GM18907 (cell line): Measurements from ENCODE around the gene ARHGAP5.
"Not testable (repeated sequence)": the region's sequence is repeated elsewhere in the genome, so short reads cannot be mapped to it uniquely, and the experiment has no call there.

ENCODE experiments used
- ATAC-seq: cut with Tn5 transposase; IDR thresholded peaks from one replicate; pipeline ENCODE4 v1.9.1; 2021; ENCODE audit warnings: mild to moderate bottlenecking, moderate library complexity; ENCODE audit not compliant: unreplicated experiment

The ARHGAP5 gene

GRCh38 chr14:32104803-32105202 is 27.7 kb downstream of the ARHGAP5 start:
- ATAC-seq = no peak

- ATAC-seq = no peak
These were observed 32.8 kb downstream of the ARHGAP5 start for GRCh38 chr14:32109676-32110547.

GRCh38 chr14:32110548-32110896 is 33.4 kb downstream of the ARHGAP5 start:
- ATAC-seq = no peak

GRCh38 chr14:32121536-32121935 is 44.4 kb downstream of the ARHGAP5 start:
- ATAC-seq = no peak

- no peak for ATAC-seq
These were observed 44.8 kb downstream of the ARHGAP5 start for GRCh38 chr14:32121948-32122347.

- not testable (repeated sequence) for ATAC-seq
These were observed 50.0 kb downstream of the ARHGAP5 start for GRCh38 chr14:32126899-32127730.

- not testable (repeated sequence) for ATAC-seq
These were observed 50.9 kb downstream of the ARHGAP5 start for GRCh38 chr14:32127731-32128654.

GRCh38 chr14:32128703-32129102 is 51.6 kb downstream of the ARHGAP5 start:
- ATAC-seq = no peak

GRCh38 chr14:32129124-32129523 is 52.0 kb downstream of the ARHGAP5 start:
- ATAC-seq = no peak

GRCh38 chr14:32131689-32132088 is 54.6 kb downstream of the ARHGAP5 start:
- ATAC-seq = not testable (repeated sequence)

- no peak for ATAC-seq
These were observed 57.5 kb downstream of the ARHGAP5 start for GRCh38 chr14:32134448-32135097.

- ATAC-seq = no peak
These were observed 59.1 kb downstream of the ARHGAP5 start for GRCh38 chr14:32136027-32136825.

GRCh38 chr14:32137313-32137712 is 60.2 kb downstream of the ARHGAP5 start:
- ATAC-seq = no peak

GRCh38 chr14:32137892-32138291 is 60.8 kb downstream of the ARHGAP5 start:
- ATAC-seq = no peak

GRCh38 chr14:32142341-32142740 is 65.2 kb downstream of the ARHGAP5 start:
- ATAC-seq = no peak

- no peak for ATAC-seq
These were observed 65.8 kb downstream of the ARHGAP5 start for GRCh38 chr14:32142754-32143437.

- ATAC-seq = no peak
These were observed 73.3 kb downstream of the ARHGAP5 start for GRCh38 chr14:32150392-32150791.

GRCh38 chr14:32166029-32166428 is 88.9 kb downstream of the ARHGAP5 start:
- ATAC-seq = no peak

GRCh38 chr14:32166924-32167323 is 89.8 kb downstream of the ARHGAP5 start:
- no peak for ATAC-seq
